OCI-LY7 (cell line): ENCODE data around the gene FAM107B. TPM values are rescaled to one million over a fixed set of nuclear protein-coding genes. Genes with fewer than 3 reads are reported as not detected.

ENCODE experiments used
- BruUV-seq: library from RNA; stranded (reverse); fragments of 400-500 nt; replicated peaks from 2 replicates; lab custom pipeline; 2021; lab: Mats Ljungman, UMichigan
- CTCF ChIA-PET: fragments of 300-600 bp; sonication (Branson Sonifier 250); formaldehyde crosslinking; loops from one replicate; lab custom pipeline; 2022; ENCODE audit warnings: antibody characterized with exemption; ENCODE audit not compliant: unreplicated experiment; lab: Charles Lee
- POLR2A ChIA-PET: fragments of 300-600 bp; sonication (Branson Sonifier 250); formaldehyde crosslinking; loops from one replicate; lab custom pipeline; 2022; ENCODE audit warnings: antibody characterized with exemption; lab: Charles Lee
- DNase-seq: peaks from one replicate; pipeline ENCODE4 v3.0.0-alpha.2; 2015; ENCODE audit warnings: low spot score
- H2AFZ ChIP-seq: fragments of 200-600 bp; sonication (generic), shearing (Covaris generic); 2 replicates; pipeline ENCODE4 v1.6.1; 2014; ENCODE audit warnings: mild to moderate bottlenecking, antibody characterized with exemption, low read length, moderate library complexity
- H3K27ac ChIP-seq: fragments of 200-600 bp; sonication (generic); 2 replicates; pipeline ENCODE4 v1.5.1; 2014; ENCODE audit warnings: mixed run types, low read depth, mild to moderate bottlenecking, moderate library complexity, low read length, inconsistent platforms; ENCODE audit not compliant: poor library complexity, severe bottlenecking
- H3K36me3 ChIP-seq: fragments of 200-600 bp; sonication (generic); 2 replicates; pipeline ENCODE4 v1.6.1; 2014; ENCODE audit warnings: mild to moderate bottlenecking, antibody characterized with exemption, low read length, moderate library complexity, mixed read lengths; ENCODE audit not compliant: insufficient read depth
- H3K4me1 ChIP-seq: fragments of 200-600 bp; sonication (generic); 2 replicates; pipeline ENCODE4 v1.5.1; 2014; ENCODE audit warnings: mild to moderate bottlenecking, low read length; ENCODE audit not compliant: insufficient read depth, poor library complexity, severe bottlenecking
- H3K4me2 ChIP-seq: fragments of 200-600 bp; sonication (generic); 2 replicates; pipeline ENCODE4 v1.6.1; 2014; ENCODE audit warnings: mild to moderate bottlenecking, low read length
- H3K4me3 ChIP-seq: fragments of 200-600 bp; sonication (generic); 2 replicates; pipeline ENCODE4 v1.5.1; 2014; ENCODE audit warnings: mild to moderate bottlenecking, low read depth, low read length; ENCODE audit not compliant: poor library complexity, severe bottlenecking
- H3K79me2 ChIP-seq: fragments of 200-600 bp; sonication (generic); 2 replicates; pipeline ENCODE4 v1.6.1; 2016; ENCODE audit warnings: low read depth, mild to moderate bottlenecking, low read length, moderate library complexity, mixed read lengths; ENCODE audit not compliant: insufficient read depth
- H3K9me2 ChIP-seq: fragments of 200-600 bp; sonication (generic); 2 replicates; pipeline ENCODE4 v1.6.1; 2016; ENCODE audit warnings: mild to moderate bottlenecking, low read length, mixed read lengths; ENCODE audit not compliant: insufficient read depth
- H3K9me3 ChIP-seq: fragments of 200-600 bp; sonication (generic); 2 replicates; pipeline ENCODE4 v1.6.1; 2014; ENCODE audit warnings: mild to moderate bottlenecking, mixed run types, low read length, mixed read lengths
- H4K20me1 ChIP-seq: fragments of 200-600 bp; sonication (generic); 2 replicates; pipeline ENCODE4 v1.6.1; 2014; ENCODE audit warnings: mild to moderate bottlenecking, antibody characterized with exemption, low read length, moderate library complexity, mixed read lengths; ENCODE audit not compliant: insufficient read depth
- EZH2phosphoT487 ChIP-seq: fragments of 200-600 bp; sonication (generic); IDR thresholded peaks from 2 replicates; pipeline ENCODE4 v1.6.1; 2018; ENCODE audit warnings: low read depth, borderline replicate concordance, mild to moderate bottlenecking, mixed run types, antibody characterized with exemption, low read length, moderate library complexity, mixed read lengths
- intact Hi-C: fragments of 100-400 bp; cut with micrococcal nuclease; formaldehyde crosslinking; loops from one replicate; pipeline ENCODE4 v1.10.0; 2022; ENCODE audit not compliant: unreplicated experiment
- small RNA-seq: library from RNA; depleted of rRNA; stranded (forward); fragments of <200 nt; gene quantifications from one replicate; pipeline ENCODE3, GENCODE V24; 2014
- total RNA-seq, 2 experiments: library from RNA; depleted of rRNA in 1 of 2; stranded (reverse); fragments of >200 nt in 1 of 2; shearing (Covaris generic) in 1 of 2; gene quantifications; 2 replicates each; pipeline ENCODE4 v1.2.3, GENCODE V29; 2014 to 2022
- TF ChIP-seq, protein P1 (sequence below): fragments of 200-600 bp; sonication (generic); conservative IDR thresholded peaks from 2 replicates; pipeline ENCODE4 v1.5.1; 2014; ENCODE audit warnings: mild to moderate bottlenecking, antibody characterized with exemption, low read length, moderate library complexity, mixed read lengths

FAM107B gene
- total RNA-seq, 2 experiments from 2014 or later, result 114 to 398 TPM

DNA sequence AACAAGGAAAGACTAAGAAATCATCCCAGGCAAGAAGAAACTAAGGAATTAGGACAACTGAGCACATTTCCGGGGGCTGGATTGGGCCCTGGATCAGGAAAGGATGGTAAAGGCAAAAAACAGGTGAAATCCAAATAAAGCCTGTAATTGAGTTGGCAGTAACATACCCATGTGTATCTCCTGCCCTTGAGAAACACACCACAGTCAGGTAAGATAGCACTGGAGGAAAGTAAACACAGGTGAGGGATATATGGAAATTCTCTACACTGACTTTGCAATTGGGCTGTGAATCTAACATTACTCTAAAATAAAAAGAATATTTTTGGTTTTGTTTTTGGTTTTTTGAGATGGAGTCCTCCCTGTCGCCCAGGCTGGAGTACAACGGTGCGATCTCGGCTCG lies 303.8 kb downstream of the FAM107B start:
- no peaks in the 10 kb centered on the region for H3K79me2 ChIP-seq
- no peak for DNase-seq
- no peak overlapping the region for H3K27ac ChIP-seq
- H3K9me3 ChIP-seq, result no peaks in the 10 kb centered on the region
- BruUV-seq, result no TSS peak
- no peak overlapping the region for H3K4me3 ChIP-seq
- H3K9me2 ChIP-seq, result no peaks in the 10 kb centered on the region
- POLR2A ChIA-PET, result interaction anchor here (1.2 kb wide), 1 partner anchor 56 kb away, joined by 3 read pairs; no protein-coding TSS in a partner anchor
- H2AFZ ChIP-seq, result no peak overlapping the region
- H3K4me2 ChIP-seq, result no peak overlapping the region
- CTCF ChIA-PET, result no interaction called here
- intact Hi-C loops, result loop anchor here (10.0 kb wide), 1 partner anchor 686 kb away; no protein-coding TSS in a partner anchor
- H4K20me1 ChIP-seq, result no peaks in the 10 kb centered on the region
- H3K36me3 ChIP-seq, result no peaks in the 10 kb centered on the region
- no peak for TF ChIP-seq EZH2phosphoT487
- TF ChIP-seq, protein P1, sequence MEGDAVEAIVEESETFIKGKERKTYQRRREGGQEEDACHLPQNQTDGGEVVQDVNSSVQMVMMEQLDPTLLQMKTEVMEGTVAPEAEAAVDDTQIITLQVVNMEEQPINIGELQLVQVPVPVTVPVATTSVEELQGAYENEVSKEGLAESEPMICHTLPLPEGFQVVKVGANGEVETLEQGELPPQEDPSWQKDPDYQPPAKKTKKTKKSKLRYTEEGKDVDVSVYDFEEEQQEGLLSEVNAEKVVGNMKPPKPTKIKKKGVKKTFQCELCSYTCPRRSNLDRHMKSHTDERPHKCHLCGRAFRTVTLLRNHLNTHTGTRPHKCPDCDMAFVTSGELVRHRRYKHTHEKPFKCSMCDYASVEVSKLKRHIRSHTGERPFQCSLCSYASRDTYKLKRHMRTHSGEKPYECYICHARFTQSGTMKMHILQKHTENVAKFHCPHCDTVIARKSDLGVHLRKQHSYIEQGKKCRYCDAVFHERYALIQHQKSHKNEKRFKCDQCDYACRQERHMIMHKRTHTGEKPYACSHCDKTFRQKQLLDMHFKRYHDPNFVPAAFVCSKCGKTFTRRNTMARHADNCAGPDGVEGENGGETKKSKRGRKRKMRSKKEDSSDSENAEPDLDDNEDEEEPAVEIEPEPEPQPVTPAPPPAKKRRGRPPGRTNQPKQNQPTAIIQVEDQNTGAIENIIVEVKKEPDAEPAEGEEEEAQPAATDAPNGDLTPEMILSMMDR, result no peak
- H3K4me1 ChIP-seq, result no peaks in the 10 kb centered on the region

DNA sequence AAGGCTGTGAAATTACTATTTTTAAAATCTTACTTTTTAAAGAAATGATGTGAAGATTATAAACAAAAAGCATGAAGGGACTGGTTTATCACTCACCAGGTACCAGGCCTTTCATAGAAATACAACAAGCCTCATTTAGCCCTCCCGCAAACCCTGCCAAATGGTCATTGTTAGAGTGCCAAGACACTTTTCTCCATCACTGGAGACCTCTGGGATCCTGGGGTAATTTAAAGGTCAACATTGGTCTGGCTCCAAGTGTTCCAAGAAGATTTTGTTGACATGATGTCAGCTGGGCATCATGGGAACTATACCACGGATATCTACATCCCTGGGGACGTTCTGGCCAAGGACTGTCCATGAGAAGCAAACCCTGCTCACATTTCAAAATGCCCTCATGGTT lies 306.0 kb downstream of the FAM107B start:
- intact Hi-C loops, result no loop called here
- Histone ChIP-seq H3K36me3 (no peaks in the 10 kb centered on the region), H3K9me2 (no peaks in the 10 kb centered on the region), H3K9me3 (no peaks in the 10 kb centered on the region), H3K4me2 (no peak overlapping the region), H2AFZ (no peak overlapping the region), H3K4me3 (no peak overlapping the region), H3K27ac (no peak overlapping the region), H4K20me1 (no peaks in the 10 kb centered on the region), H3K79me2 (no peaks in the 10 kb centered on the region), H3K4me1 (no peaks in the 10 kb centered on the region)
- no peak for TF ChIP-seq EZH2phosphoT487
- TF ChIP-seq, protein P1, result no peak
- BruUV-seq, result no TSS peak
- POLR2A ChIA-PET, result no interaction called here
- CTCF ChIA-PET, result no interaction called here
- no peak for DNase-seq

Small RNA genes lying within 50 kb of the gene (small RNA-seq; reads per million reads assigned to genes)
- 0.89 reads per million, percentile 41 among the genes with 10 or more reads in this experiment for gene RNA5SP302

Other genes with a start within 250 kb of the FAM107B start
- gene CDNF, start 63.1 kb upstream of the FAM107B start, total RNA-seq (2014; rRNA removed; shearing (Covaris generic)), result 0.72 and 3.2 TPM in 2 replicates
- gene CDNF, start 63.1 kb upstream of the FAM107B start, total RNA-seq (2022), result 3.6 and 3.7 TPM in 2 replicates
- 21.8 and 29.4 TPM in 2 replicates for gene HSPA14, start 63.4 kb upstream of the FAM107B start, total RNA-seq (2014; rRNA removed; shearing (Covaris generic))
- 28.2 and 30.9 TPM in 2 replicates for gene HSPA14, start 63.4 kb upstream of the FAM107B start, total RNA-seq (2022)
- gene MSANTD7, start 63.4 kb upstream of the FAM107B start, total RNA-seq (2014; rRNA removed; shearing (Covaris generic)), result 22.2 and 26.5 TPM in 2 replicates
- 23.5 and 29.5 TPM in 2 replicates for gene MSANTD7, start 63.4 kb upstream of the FAM107B start, total RNA-seq (2022)
- gene SUV39H2, start 104.0 kb upstream of the FAM107B start, total RNA-seq (2014; rRNA removed; shearing (Covaris generic)), result 31.5 and 43.4 TPM in 2 replicates
- gene SUV39H2, start 104.0 kb upstream of the FAM107B start, total RNA-seq (2022), result 58.0 and 58.2 TPM in 2 replicates
- 45.3 and 81.3 TPM in 2 replicates for gene DCLRE1C, start 179.2 kb upstream of the FAM107B start, total RNA-seq (2014; rRNA removed; shearing (Covaris generic))
- gene DCLRE1C, start 179.2 kb upstream of the FAM107B start, total RNA-seq (2022), result 50.2 and 53.2 TPM in 2 replicates
- gene MEIG1, start 184.5 kb upstream of the FAM107B start, total RNA-seq (2014; rRNA removed; shearing (Covaris generic)), result 1.1 and 2.5 TPM in 2 replicates
- gene MEIG1, start 184.5 kb upstream of the FAM107B start, total RNA-seq (2022), result 1.7 and 2.7 TPM in 2 replicates